ENCODE measurements around the gene BMPR1A. TPM values are rescaled to one million over a fixed set of nuclear protein-coding genes. Genes with fewer than 3 reads are reported as not detected.

The BMPR1A gene
- total and polyA plus RNA-seq, 2 of the 4 experiments (the other 2 are of a cell fraction) = 15.9 to 93.7 TPM

DNA sequence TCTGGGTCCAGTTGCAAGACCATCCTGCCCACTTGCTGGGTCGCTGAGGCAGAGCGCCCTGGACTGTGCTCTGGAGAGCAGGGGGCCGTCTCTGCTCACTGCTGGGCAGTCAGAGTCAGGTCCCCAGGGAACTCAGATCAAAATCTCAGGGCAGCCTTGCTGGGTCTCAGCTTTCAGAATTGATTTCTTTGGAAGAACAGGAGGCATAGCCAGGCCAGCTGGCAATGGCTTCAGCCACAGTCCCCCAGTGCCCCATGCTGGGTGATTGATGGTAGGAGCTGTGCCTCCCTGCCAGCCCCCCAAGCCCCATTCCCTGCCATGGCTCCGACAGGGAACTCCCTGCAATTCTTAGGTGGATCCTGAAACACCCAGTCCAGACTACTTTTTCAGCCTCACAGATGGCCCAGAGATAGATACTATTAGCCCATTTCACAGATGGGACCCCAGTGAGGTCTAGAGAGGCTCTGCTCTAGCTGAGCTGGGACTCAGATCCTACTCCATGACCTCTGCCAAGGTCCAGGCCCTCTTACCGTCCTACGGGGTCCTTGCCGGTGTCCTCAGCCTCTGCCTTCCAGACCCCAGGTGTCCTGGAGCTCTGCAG lies 200.5 kb downstream of the BMPR1A start:
- no peak overlapping the region for H3K56ac ChIP-seq (ENCODE audit: extremely low read depth, insufficient read depth, low read length)
- no peak overlapping the region for H2AFZ ChIP-seq (replicated peaks; ENCODE audit: low read length, poor library complexity)
- H2BK15ac ChIP-seq (ENCODE audit: low read depth, low read length) = no peak overlapping the region
- no peak overlapping the region for H3K4me2 ChIP-seq (ENCODE audit: low read depth, low read length)
- 73% methylated on average over 6 of the region's 7 CpGs; no CpG with 5 or more reads in 1 of the 2 experiments for WGBS, 2 experiments (ENCODE audit: extremely low coverage in 2 of 2, insufficient read length in 1 of 2)
- no peak for DNase-seq
- no peak overlapping the region for H2BK120ac ChIP-seq (ENCODE audit: low read depth, low read length)
- H4K8ac ChIP-seq (ENCODE audit: low read depth in 2 of 2, low read length in 2 of 2) = no peak overlapping the region
- no peak overlapping the region for H2AK5ac ChIP-seq (ENCODE audit: low read depth, low read length)
- no peaks in the 10 kb centered on the region for H3K27me3 ChIP-seq (ENCODE audit: control insufficient read depth, insufficient read depth, low read length)
- ChIA-PET CTCF (no interaction called here), POLR2A (ENCODE audit: unreplicated experiment) (no interaction called here)
- peaks cover 21% of the 10 kb centered on the region for H3K4me1 ChIP-seq (ENCODE audit: control insufficient read depth, insufficient read depth, low read length)
- no peaks in the 10 kb centered on the region for H4K20me1 ChIP-seq (ENCODE audit: insufficient read depth, low read length)
- peak overlapping the region; percentile 61; the same call in 1 of the 2 replicates for H2BK20ac ChIP-seq (ENCODE audit: low read depth, low read length)
- peaks cover 12% of the 10 kb centered on the region for H3K9me1 ChIP-seq (ENCODE audit: insufficient read depth, low read length)
- H3K27ac ChIP-seq (ENCODE audit: insufficient read depth, low read length) = no peak overlapping the region
- H3K18ac ChIP-seq (ENCODE audit: low read depth, low read length) = no peak overlapping the region
- H2AK9ac ChIP-seq (replicated peaks; ENCODE audit: low read depth, low read length, poor library complexity) = peak overlapping the region; percentile 78
- H4K91ac ChIP-seq (ENCODE audit: insufficient read depth, low read depth, low read length) = no peak overlapping the region
- no peak for ATAC-seq (ENCODE audit: low read depth)
- no peak overlapping the region for H3K9ac ChIP-seq (ENCODE audit: low read depth, low read length)
- intact Hi-C loops (cut with micrococcal nuclease) = no loop called here
- peaks cover 2% of the 10 kb centered on the region for H3K9me3 ChIP-seq (ENCODE audit: control insufficient read depth, insufficient read depth, low read length)
- dilution Hi-C loops (cut with HindIII; ENCODE audit: low sequenced_read_pairs, unreplicated experiment) = no loop called here
- H3K4me3 ChIP-seq (ENCODE audit: insufficient read depth, low read depth, low read length) = no peak overlapping the region
- peaks cover 0 to 13% of the 10 kb centered on the region in 2 experiments; a peak in 1 of 4 replicates for H3K79me1 ChIP-seq (ENCODE audit: low read depth in 1 of 2, low read length in 2 of 2)
- no peak overlapping the region for H3K4ac ChIP-seq (ENCODE audit: low read depth, low read length)
- H3K14ac ChIP-seq (replicated peaks; ENCODE audit: low read depth, low read length) = no peak overlapping the region
- in situ Hi-C loops (cut with MboI; ENCODE audit: low sequenced_read_pairs) = no loop called here
- no TSS peak for BruUV-seq (replicated peaks)
- no peak overlapping the region for H4K5ac ChIP-seq (ENCODE audit: low read depth, low read length)
- no peaks in the 10 kb centered on the region for H3K36me3 ChIP-seq (ENCODE audit: control insufficient read depth, insufficient read depth, low read length)
- TF ChIP-seq, protein P1, sequence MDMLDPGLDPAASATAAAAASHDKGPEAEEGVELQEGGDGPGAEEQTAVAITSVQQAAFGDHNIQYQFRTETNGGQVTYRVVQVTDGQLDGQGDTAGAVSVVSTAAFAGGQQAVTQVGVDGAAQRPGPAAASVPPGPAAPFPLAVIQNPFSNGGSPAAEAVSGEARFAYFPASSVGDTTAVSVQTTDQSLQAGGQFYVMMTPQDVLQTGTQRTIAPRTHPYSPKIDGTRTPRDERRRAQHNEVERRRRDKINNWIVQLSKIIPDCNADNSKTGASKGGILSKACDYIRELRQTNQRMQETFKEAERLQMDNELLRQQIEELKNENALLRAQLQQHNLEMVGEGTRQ (IDR thresholded peaks at IDR 0.05; ENCODE audit: low read depth, low read length) = no peak
- no peak for TF ChIP-seq POLR2A (IDR thresholded peaks at IDR 0.05; ENCODE audit: low read depth, low read length)
- TF ChIP-seq BHLHE40 (IDR thresholded peaks at IDR 0.05; ENCODE audit: low read depth, low read length) = no peak
- no peak for TF ChIP-seq RAD21 (IDR thresholded peaks at IDR 0.05; ENCODE audit: low read length)
- TF ChIP-seq RFX5 (IDR thresholded peaks at IDR 0.05; ENCODE audit: low read depth, low read length) = no peak
- no peak for TF ChIP-seq RCOR1 (IDR thresholded peaks at IDR 0.05; ENCODE audit: insufficient replicate concordance, low read length)
- no peak for TF ChIP-seq MAFK (IDR thresholded peaks at IDR 0.05; ENCODE audit: low read depth, low read length)
- no peak for TF ChIP-seq SMC3 (IDR thresholded peaks at IDR 0.05; ENCODE audit: low read depth, low read length)
- TF ChIP-seq FOS (IDR thresholded peaks at IDR 0.05; ENCODE audit: low read depth, low read length) = no peak
- TF ChIP-seq MXI1 (IDR thresholded peaks at IDR 0.05; ENCODE audit: borderline replicate concordance, low read depth, low read length) = no peak
- TF ChIP-seq, protein P2, sequence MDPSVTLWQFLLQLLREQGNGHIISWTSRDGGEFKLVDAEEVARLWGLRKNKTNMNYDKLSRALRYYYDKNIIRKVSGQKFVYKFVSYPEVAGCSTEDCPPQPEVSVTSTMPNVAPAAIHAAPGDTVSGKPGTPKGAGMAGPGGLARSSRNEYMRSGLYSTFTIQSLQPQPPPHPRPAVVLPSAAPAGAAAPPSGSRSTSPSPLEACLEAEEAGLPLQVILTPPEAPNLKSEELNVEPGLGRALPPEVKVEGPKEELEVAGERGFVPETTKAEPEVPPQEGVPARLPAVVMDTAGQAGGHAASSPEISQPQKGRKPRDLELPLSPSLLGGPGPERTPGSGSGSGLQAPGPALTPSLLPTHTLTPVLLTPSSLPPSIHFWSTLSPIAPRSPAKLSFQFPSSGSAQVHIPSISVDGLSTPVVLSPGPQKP (IDR thresholded peaks at IDR 0.05; ENCODE audit: borderline replicate concordance, low read depth, low read length) = no peak
- TF ChIP-seq MAZ (IDR thresholded peaks at IDR 0.05; ENCODE audit: borderline replicate concordance, low read depth, low read length) = no peak
- TF ChIP-seq CEBPB (IDR thresholded peaks at IDR 0.05; ENCODE audit: low read depth, low read length) = no peak
- no peak for TF ChIP-seq CHD1 (IDR thresholded peaks at IDR 0.05; ENCODE audit: low read depth, low read length)
- no peak overlapping the region for H3K23ac ChIP-seq (ENCODE audit: low read depth, low read length)
- no peak overlapping the region for H2BK5ac ChIP-seq (ENCODE audit: low read depth, low read length, poor library complexity, severe bottlenecking)
